Activated CD4-positive, alpha-beta T cell treated with anti-CD3 and anti-CD28 coated beads, Interleukin-2, amount 50 U/mL, for 16 hours (primary cell): ENCODE measurements around the gene CALHM6.

ENCODE experiments used
- DNase-seq: peaks from one replicate; pipeline ENCODE4 v3.0.0-alpha.2; 2020

CALHM6 gene

DNA sequence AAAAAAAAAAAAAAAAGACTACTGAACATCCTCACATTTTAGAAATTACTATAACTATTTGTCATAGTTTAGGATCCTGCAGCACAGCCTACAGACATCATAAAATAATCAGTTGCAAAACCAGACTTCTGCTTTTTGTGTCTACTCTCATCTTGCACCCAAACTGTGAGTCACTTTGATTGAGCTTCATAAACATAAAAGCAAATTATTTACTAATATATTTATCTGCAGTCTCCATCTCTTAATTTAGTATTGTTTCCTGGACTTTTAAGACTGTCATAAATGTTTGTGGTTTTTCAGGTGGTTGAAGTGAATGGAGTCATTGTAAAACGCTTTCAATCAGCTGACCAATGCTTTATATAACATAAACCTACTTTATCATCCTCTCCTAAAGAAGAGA lies 14.8 kb upstream of the CALHM6 start:
- no peak for DNase-seq

DNA sequence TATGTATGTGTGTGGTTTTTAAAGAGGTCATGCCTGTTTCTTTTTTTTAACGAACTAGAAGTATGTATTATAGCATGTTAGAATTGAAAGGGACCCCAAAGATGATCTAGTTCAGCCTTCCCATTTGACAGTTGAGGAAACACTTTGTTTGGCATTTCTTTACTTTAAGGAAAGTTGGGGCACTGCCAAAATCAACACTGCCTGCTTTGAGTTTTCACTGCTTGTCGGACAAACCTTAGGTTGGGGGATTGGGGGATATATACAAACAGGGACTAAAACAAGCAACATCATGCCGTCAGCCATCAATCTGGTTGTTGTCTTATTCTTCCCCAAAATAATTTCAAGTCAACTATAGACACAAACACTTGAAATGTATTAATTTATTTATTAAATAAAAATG lies 14.1 kb upstream of the CALHM6 start:
- DNase-seq, result no peak

DNA sequence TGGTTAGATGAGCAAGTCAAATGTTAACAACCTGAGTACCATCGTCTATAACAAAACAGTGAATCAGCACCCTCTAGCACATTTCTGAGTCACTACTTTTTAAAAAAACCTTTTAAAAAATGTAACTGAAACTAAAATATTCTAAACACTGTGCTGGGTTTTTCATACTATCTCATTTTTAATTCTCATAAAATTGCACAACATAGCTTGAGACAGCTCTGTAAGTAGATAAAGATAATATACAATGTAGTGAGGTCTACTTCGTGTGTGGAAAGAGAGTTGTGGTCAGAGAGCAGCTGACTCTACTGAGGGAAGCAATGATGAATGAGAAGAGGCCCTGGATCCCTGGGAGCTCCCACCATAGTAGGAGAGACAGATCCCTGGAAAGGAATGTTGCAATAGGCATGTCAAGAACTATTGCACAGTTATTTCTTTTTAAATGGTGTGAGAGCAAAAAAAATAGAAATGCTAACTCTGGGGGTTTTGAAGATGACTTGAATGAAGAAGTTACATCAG lies 13.6 kb upstream of the CALHM6 start:
- DNase-seq, result no peak

DNA sequence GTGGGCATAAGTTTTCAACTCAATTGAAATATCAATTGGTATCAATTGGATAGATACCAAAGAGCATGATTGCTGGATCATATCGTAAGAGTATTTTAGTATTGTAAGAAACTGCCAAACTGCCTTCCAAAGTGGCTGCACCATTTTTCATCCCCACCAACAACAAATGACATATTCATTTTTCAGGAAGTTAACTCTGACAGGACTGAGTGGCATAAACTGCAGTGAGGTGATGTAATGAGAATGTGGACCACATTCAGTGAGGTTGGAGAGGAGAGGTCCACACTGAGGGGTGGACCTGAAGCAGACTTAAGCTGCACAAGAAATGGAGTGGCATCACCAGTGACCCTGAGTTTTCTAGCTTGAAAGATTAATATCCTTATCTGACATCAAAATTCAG lies 11.6 kb upstream of the CALHM6 start:
- no peak for DNase-seq

DNA sequence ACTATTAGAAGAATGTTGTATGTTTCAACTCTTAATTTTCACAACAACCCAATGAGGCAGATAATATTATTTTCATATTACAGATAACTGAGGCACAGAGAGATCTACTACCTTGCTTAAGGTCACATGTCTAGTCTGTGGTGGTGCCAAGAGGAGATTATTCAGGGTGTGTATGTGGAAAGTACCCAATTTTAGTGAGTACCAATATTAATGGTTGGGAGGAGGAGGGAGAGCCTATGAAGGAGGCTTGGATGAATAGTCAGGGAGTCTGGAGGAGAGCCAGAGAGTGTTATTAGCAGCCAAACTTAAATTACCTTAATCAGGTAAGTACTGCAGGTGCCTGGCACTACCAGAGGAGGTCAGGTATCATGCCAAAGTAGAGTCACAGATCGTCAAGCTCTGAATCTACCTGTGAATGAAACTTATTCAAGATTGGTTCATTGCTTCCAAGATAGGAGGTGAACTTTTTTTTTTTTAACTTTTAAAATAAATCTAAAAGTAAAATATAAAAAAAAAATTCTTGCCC lies 10.9 kb upstream of the CALHM6 start:
- no peak for DNase-seq

DNA sequence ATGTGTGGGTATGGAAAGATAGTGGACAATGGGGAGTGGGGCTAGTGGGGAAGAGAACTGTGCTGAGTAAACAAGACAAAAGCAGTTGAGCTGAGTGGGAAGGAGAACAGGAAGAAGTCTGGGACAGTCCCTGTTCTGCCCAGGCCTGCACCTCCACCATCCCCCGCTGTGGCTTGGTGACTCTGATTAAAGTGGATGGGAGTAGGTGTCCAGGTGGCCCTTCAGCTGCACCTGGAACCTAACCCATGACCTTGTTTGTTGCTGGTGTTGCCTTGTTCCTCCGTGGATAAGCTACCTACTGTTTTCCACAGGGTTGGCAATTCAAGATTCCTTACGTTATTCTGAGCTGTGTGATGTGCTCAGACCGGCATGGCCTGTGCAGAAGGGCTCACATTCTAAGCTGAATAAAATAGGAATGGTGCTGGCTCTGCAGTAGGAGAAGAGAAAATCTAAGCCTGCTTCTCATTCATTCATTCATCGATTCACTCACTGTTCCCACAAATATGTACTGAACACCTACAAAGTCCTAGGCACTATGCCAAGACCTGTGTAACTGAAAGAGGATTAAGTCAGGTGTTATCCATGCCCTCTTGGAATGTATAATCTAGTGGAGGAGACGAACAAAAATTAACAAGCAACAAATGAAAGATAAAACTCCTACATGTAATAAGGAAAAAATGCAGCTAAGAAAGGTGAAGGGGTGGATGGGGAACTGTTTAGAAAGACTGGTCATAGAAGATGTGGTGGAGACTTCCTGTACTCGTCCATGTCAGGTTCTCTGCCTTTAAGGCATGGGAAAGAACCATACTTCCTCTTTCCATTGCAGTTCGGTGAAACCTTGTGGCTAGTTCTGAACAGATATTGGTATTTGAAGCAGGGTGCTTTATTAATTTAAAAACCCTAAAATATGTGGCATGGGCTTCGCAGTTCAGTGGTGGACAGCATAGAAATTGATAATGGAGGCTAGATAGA lies 10.1 kb upstream of the CALHM6 start:
- no peak for DNase-seq

DNA sequence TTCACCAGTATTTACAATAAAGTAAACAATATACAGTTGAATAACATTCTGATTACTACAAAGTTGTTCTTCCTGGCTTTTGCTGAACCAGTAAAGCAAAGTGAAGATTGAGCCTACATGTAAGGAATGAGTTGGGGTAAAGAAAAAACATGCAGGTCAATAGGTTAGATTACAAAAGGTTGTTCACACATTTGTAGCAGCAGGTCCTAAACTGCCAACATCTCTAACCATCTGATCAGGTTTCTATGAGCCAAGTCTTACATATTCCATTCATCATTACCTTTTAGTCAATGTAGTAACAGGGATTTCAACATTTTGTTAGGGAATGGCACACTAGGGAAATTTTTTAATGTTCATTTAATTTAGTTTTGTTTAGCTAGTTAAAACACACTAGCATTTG lies 9.3 kb upstream of the CALHM6 start:
- no peak for DNase-seq

DNA sequence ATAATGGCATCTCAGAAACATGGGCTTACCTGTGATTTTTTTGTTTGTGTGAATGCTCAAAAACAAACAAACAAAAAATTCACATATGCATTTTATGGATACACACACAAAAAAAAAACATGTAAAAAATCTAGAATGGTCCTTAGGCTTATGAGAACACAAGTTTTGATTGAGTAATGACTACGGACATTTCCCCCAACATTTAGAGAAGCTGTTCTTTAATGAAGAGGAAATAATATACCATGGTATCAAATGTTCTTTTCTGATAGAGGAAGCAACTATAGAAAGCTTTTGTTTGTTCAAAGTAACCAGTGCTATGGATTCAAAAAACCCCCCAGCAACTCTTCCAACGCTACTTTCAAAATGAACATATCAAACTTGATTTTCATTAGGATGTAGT lies 8.6 kb upstream of the CALHM6 start:
- DNase-seq, result no peak

DNA sequence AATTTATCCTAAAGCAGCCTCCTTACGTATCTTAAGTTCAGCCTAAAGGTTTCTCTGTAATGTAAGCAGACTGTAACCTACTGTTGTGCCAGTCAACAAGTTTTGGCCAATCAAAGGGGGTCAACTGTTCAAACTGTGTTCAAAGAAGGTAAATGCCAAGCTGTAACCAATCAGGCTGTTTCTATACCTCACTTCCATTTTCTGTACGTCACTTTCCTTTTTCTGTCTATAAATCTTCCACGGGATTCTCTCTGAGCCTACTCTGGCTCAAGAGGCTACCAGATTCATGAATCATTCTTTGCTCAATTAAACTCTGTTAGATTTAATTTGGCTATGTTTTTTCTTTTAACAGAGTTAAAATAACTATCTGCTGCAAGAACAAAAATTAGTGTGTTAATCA lies 5.1 kb upstream of the CALHM6 start:
- DNase-seq, result no peak

DNA sequence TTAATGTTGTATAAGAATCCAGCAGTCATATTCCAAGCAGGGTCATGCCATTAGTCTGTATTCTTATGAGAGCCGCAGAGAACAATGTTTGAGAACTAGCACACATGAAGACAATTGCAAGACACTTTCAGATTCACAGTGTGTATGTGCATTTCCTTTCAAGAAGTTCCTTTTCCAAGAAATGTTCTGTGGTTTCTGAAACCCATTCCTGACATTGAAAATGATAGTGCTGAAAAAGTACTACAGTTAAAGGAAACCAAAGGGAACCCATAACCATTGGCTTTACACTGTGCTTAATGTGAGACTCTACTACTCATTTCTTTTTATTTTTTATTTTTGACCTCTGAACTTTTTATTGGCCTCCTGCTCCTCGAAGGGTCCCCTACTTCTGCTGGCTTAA lies 4.2 kb upstream of the CALHM6 start:
- no peak for DNase-seq

DNA sequence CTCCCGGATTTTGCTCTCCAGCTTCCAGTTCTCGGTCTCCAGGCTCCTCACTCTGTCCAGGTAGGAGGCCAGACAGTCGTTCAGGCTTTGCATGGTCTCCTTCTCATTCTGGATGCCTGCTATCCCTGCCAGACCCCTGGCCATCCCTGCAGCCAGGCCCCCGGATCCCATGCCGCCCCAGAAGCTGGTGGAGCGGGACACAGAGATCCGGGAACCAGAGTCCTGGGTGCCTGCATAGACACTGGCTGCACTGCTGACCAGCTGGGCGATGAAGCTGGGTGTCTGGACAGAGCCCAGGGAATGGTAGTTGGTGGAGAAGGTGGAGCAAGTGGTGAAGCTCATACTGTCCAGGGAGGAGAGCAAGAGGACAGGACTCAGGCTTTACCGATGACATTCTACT lies 2.9 kb upstream of the CALHM6 start:
- no peak for DNase-seq

DNA sequence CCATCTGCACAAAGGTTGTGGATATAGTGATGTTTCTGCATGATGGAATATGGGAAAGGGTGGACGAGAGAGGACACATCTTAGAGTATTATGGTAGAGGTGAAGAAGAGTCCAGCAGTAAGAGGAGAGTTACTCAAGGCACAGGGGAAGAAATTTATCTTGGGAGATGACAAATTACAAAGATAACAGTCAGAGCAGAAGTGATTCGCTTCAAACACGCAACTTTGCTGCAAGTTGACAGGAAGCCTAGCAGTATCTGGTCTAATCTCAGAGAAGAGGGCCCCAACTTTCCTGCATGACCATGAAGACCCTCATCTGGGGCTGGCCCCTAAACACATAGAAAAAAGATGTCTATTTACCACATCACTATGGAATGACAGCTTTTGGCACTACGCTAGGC lies 1.2 kb upstream of the CALHM6 start:
- DNase-seq, result no peak

DNA sequence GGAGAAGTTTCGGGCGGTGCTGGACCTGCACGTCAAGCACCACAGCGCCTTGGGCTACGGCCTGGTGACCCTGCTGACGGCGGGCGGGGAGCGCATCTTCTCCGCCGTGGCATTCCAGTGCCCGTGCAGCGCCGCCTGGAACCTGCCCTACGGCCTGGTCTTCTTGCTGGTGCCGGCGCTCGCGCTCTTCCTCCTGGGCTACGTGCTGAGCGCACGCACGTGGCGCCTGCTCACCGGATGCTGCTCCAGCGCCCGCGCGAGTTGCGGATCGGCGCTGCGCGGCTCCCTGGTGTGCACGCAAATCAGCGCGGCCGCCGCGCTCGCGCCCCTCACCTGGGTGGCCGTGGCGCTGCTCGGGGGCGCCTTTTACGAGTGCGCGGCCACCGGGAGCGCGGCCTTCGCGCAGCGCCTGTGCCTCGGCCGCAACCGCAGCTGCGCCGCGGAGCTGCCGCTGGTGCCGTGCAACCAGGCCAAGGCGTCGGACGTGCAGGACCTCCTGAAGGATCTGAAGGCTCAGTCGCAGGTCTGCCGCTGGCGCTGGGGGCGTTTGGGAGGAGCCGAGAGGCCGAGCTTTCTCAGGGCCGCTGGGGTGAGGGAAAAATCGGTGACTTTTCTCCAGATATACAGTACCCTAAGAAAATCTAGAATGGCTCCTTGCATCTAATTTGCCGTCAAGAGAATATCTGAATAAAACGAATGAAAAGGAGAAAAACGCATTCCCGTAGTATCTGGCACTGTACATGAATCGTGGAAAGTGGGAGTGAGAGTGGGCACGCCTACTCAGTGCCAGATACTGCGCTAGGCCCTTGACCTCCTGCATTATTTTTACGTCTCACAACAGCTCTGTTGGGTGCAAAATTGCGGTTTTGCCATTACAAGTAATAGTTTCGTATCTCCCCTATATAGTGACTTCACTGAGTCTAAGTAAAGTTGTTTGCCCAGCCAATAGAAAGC lies 1.0 kb downstream of the CALHM6 start:
- peak; percentile 47 for DNase-seq

DNA sequence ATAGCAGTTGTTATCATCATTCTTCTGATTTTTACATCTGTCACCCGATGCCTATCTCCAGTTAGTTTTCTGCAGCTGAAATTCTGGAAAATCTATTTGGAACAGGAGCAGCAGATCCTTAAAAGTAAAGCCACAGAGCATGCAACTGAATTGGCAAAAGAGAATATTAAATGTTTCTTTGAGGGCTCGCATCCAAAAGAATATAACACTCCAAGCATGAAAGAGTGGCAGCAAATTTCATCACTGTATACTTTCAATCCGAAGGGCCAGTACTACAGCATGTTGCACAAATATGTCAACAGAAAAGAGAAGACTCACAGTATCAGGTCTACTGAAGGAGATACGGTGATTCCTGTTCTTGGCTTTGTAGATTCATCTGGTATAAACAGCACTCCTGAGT lies 2.1 kb downstream of the CALHM6 start:
- no peak for DNase-seq

DNA sequence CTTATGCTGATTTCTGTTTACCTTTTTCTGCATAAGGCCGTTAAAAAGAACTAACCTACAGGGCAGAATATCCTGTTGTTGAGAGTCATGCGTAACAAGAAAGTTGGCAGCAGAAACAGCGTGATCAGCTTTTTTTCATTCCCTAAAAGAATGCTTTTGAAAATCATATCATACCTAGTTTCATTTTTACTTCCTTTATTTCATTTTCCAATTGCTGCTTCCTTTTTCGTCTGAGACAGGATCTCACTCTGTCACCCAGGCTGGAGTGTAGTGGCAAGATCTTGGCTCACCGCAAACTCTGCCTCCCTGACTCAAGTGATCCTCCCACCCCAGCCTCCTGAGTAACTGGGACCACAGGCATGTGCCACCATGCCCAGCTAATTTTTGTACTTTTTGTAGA lies 4.1 kb downstream of the CALHM6 start:
- no peak for DNase-seq

DNA sequence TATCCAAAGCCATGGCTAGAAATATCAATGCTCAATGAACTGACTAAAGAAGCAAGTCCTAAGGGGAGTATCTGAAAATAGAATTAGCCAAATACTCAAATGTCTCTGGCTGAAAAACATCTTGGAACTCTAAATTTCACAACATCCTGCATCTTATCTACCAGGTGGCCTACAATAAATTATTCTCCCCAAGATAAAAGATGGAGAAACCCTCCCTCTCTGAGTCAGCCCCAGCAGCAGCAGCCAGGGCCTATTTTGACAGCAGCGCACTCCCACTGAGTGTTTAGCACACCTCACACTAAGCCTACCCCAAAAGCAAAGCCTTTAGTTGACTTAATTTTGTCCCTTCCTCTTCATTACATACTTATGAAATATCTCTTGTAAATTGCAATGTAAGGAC lies 5.9 kb downstream of the CALHM6 start:
- no peak for DNase-seq

DNA sequence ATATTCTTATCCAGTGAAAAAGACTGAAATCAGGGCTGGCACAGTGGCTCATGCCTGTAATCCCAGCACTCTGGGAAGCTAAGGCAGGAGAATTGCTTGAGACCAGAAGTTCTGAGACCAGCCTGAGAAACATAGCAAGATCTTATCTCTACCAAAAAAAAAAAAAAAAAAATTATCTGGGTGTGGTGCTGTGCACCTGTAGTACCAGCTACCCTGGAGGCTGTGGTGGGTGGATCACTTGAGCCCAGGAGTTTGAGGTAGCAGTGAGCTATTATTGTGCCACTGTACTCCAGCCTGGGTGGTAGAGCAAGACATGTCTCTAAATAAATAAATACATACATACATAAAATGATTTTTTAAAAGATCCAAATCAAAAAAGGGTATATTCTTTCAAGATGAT lies 6.3 kb downstream of the CALHM6 start:
- no peak for DNase-seq

DNA sequence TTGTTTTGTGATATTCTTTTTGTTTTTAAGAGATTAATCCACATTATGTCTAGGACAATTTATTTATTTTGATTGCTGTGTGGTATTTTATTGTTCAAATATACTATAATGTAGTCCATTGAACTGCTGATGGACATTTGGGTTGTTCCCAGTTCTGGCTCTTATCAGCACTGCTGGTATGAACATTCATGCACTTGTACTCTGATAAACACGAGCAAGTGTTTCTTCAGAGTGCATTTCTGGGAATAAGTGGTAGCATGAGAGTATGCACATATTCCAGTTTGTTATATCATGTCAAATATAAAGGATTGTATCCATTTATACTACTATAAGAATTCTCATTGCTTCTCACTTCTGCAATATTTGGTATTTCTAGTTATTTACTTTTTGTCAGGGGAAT lies 7.1 kb downstream of the CALHM6 start:
- DNase-seq, result no peak

DNA sequence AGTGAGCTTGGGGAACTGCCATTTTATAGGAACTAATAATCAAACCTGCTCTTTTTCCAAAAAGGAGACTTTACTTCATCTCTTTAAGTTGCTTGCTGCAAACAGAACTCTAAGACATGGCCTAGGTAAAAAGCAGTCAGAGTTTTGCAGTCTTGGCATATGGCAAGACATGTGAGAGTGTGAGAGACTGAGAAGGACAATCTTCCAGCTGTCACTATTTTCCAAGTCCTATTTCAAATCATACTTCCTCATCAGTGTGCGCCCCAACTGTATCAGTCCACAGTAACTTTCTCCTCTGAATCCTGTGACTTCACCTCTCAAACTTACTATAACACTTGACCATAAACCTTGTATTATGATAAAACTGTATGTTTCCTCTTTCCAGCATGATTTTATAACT lies 10.4 kb downstream of the CALHM6 start:
- no peak for DNase-seq

DNA sequence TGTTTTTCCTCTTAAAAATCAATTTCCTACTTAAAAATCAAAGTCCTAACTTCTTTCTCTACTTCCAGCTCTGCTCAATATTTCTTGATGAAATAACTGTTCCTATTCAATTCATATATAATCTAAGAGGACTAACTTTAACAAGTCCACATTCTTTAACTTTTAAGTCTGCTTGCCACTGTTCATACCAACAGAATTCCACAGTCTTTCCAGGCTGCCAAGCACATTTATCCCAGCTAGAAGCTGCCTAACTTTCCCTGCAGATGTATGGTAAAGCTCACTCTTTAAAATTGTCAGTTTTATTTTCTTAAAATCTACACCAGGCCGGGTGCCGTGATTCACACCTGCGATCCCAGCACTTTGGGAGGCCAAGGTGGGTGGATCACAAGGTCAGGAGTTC lies 11.5 kb downstream of the CALHM6 start:
- DNase-seq, result no peak

DNA sequence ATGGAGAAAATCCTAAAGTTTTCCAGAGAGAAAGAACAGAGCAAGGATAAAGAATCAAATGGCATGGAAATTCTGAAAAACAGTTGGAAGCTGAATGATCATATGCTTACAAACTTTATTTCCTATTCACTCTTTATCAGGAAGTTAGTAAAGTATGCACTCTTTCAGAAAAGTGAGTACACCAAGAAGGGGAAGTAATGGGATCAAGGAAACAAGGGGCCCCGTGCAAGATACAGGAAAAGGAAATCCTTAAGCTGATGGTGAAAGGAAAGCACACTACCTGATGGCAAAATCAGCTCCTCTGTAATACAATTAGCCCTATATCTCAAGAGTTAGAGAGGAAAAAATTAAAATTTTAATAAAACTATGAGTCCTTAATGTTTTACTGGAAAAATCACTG lies 14.0 kb downstream of the CALHM6 start:
- no peak for DNase-seq

DNA sequence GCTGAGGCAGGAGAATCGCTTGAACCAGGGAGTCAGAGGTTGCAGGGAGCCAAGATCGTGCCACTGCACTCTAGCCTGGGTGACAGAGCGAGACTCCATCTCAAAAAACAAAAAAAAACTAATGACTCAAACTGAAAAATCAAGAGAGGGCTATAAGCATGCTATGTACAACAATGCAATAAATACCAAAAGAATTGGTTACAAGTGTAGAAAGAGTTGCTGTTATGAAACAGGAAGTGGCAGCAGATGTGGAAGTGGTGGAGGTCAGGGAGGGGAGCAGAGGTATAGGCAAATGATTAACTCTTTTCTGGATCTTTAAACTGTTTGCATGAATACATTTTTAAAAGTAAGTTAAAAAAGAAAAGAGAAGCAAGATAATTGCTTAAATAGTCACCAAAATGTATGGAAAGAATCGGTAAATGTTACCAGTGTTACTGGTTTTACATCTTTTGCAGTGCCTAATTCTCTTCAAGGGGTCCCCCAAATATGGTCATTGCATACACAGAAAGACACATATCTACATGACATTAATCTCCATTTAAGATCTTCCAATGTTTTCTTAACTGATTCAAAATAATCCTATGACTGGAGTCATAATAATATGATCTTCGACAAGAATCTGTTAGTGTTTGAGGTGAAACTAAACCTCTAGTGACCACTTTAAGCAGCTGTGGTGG lies 15.0 kb downstream of the CALHM6 start:
- peak; percentile 71 for DNase-seq

DNA sequence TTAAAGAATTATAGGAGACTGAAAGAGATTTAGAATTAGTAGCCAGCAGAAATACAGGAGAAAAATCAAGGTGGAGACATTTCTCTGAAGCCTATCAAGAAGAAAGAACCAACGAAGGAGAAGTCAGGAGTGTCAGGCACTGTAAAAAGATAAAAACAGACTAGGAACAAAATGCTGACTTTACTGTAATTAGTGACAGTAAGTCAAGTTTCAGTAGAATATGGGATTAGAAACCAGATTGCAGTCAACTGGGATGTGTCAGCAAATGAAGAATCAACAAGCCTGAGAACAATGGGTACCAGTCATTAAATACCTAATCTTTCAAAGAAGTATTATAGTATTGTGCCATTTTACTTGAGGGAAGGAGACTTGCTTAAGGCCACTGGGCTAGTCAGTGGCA lies 21.6 kb downstream of the CALHM6 start:
- no peak for DNase-seq
